ENCODE measurements around the gene SEPTIN5.

Gene SEPTIN5

GRCh38 chr22:19732403-19733113 lies 18.3 kb downstream of the SEPTIN5 start:
- DNase-seq (ENCODE audit: low read depth in 2 of 3, low spot score in 1 of 3) = no peak

GRCh38 chr22:19733755-19734154 lies 19.5 kb downstream of the SEPTIN5 start:
- no peak for DNase-seq (ENCODE audit: low read depth in 2 of 3, low spot score in 1 of 3)

GRCh38 chr22:19734163-19734562 lies 19.9 kb downstream of the SEPTIN5 start:
- no peak for DNase-seq (ENCODE audit: low read depth in 2 of 3, low spot score in 1 of 3)

- DNase-seq (ENCODE audit: low read depth in 2 of 3, low spot score in 1 of 3) = no peak
Measured at GRCh38 chr22:19734837-19735382, 20.6 kb downstream of the SEPTIN5 start.

- DNase-seq (ENCODE audit: low read depth in 2 of 3, low spot score in 1 of 3) = no peak
Measured at GRCh38 chr22:19735665-19736510, 21.6 kb downstream of the SEPTIN5 start.

GRCh38 chr22:19737846-19738663 lies 23.8 kb downstream of the SEPTIN5 start:
- DNase-seq (ENCODE audit: low read depth in 2 of 3, low spot score in 1 of 3) = no peak

- no peak for DNase-seq (ENCODE audit: low read depth in 2 of 3, low spot score in 1 of 3)
Measured at GRCh38 chr22:19738664-19739447, 24.6 kb downstream of the SEPTIN5 start.

GRCh38 chr22:19739448-19739895 lies 25.2 kb downstream of the SEPTIN5 start:
- no peak for DNase-seq (ENCODE audit: low read depth in 2 of 3, low spot score in 1 of 3)

GRCh38 chr22:19739911-19740449 lies 25.7 kb downstream of the SEPTIN5 start:
- no peak for DNase-seq (ENCODE audit: low read depth in 2 of 3, low spot score in 1 of 3)

GRCh38 chr22:19740586-19740985 lies 26.3 kb downstream of the SEPTIN5 start:
- DNase-seq (ENCODE audit: low read depth in 2 of 3, low spot score in 1 of 3) = no peak

- no peak for DNase-seq (ENCODE audit: low read depth in 2 of 3, low spot score in 1 of 3)
Measured at GRCh38 chr22:19741053-19741452, 26.8 kb downstream of the SEPTIN5 start.

- DNase-seq (ENCODE audit: low read depth in 2 of 3, low spot score in 1 of 3) = no peak
Measured at GRCh38 chr22:19742160-19743066, 28.1 kb downstream of the SEPTIN5 start.

- no peak for DNase-seq (ENCODE audit: low read depth in 2 of 3, low spot score in 1 of 3)
Measured at GRCh38 chr22:19743081-19743480, 28.8 kb downstream of the SEPTIN5 start.

- DNase-seq (ENCODE audit: low read depth in 2 of 3, low spot score in 1 of 3) = no peak
Measured at GRCh38 chr22:19743651-19744050, 29.3 kb downstream of the SEPTIN5 start.

GRCh38 chr22:19744350-19745006 lies 30.2 kb downstream of the SEPTIN5 start:
- DNase-seq (ENCODE audit: low read depth in 2 of 3, low spot score in 1 of 3) = no peak

GRCh38 chr22:19745155-19746101 lies 31.1 kb downstream of the SEPTIN5 start:
- DNase-seq (ENCODE audit: low read depth in 2 of 3, low spot score in 1 of 3) = no peak

- DNase-seq (ENCODE audit: low read depth in 2 of 3, low spot score in 1 of 3) = no peak
Measured at GRCh38 chr22:19746726-19747125, 32.4 kb downstream of the SEPTIN5 start.

All from stimulated activated CD4-positive, alpha-beta T cell treated with anti-CD3 and anti-CD28 coated beads, Interleukin-12 subunit alpha, Interleukin-12 subunit beta, amount 100 ng/mL, for 48 hours (primary cell).